GF-D8 (cell line): ENCODE measurements around the gene SMCHD1.

Experiments
- DNase-seq: peaks from one replicate; lab custom pipeline; 2025; lab: John Stamatoyannopoulos, UW

The SMCHD1 gene

DNA sequence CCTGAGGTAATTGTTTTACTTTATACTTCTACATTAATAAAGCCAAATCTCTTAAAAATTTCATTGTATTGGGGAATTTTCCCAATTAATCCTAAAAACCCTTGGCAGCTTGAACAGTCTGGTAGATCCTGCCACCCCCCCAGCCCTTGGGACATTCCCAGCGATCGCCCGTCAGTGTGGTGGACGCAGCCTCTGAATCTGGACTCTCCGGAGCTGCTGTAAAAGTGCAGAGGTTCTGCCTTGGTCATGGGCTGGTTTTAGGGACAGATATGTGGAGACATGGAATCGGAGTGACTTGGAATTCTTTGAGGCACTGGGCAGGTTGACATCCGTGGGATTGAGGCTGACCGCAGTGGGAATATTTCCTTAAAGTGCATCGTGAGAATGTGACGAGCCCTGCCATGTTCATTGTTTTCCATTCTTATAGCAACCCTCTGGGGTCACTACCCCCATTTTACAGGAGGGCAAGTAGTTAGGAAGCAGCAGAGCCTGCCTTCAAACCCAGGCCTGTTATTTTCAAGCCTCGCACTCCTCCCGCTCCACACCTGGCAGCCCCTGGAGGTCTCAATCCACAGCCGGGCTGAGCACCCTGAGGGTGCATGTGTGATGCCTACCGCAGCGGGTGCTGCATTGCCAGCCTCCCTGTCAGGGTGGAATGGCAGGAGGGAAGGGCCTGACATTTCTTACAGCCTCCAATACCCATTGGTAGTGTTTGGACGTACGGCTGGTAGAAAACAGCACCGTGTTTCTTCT lies 197.8 kb downstream of the SMCHD1 start:
- no peak for DNase-seq

DNA sequence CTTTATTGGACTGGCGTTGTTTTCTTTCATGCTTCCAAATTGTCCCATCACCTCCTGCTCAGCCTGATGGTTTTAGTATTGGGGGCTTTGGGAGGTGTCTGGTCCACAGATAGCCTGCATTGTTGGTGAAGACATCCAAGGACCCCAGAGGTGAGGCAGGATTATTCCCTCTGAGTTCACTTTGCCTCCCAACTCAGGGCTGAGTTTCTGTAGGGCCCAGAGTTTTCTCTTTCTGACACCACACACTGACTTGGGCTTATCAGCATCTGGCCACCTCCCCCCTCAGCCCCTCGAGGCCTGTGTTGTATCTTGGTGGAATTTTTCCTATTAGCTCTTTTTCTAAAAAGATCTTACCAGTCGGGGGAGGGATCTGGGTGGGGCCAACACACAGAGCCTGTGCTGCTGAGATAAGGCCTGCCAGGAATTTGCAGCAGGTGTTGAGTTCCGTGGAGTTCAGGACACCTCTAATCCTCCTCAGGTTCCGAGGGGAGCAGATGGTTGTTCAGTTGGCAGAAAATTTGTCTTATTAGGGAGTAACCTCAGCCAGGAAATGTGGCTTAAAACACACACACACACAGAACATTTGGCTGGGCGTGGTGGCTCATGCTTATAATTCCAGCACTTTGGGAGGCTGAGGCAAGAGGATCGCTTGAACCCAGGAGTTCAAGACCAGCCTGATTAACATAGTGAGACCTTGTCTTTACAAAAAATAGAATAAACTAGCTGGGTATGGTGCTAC lies 198.6 kb downstream of the SMCHD1 start:
- no peak for DNase-seq
